ENCODE data around the gene ATG9A.
A peak's percentile ranks its signal among the peaks of the same experiment; 100 is the strongest.

ATG9A gene

GRCh38 chr2:219246559-219246958 lies 17.1 kb upstream of the ATG9A start:
- Histone ChIP-seq H3K27ac (ENCODE audit: low read depth, low read length) (no peak overlapping the region), H3K4me3 (ENCODE audit: low read length) (peak overlapping the region; percentile 84), H3K27me3 (ENCODE audit: control insufficient read depth, low read length) (no peaks in the 10 kb centered on the region), H3K9me3 (ENCODE audit: control insufficient read depth, insufficient read depth, low read length) (no peaks in the 10 kb centered on the region), H4K20me1 (ENCODE audit: control insufficient read depth, insufficient read depth, low read depth, low read length) (no peaks in the 10 kb centered on the region), H3K36me3 (ENCODE audit: control insufficient read depth, low read length) (peaks cover 53% of the 10 kb centered on the region), H3K79me2 (ENCODE audit: control insufficient read depth, low read length) (peaks cover 54% of the 10 kb centered on the region), H3F3A (ENCODE audit: control insufficient read depth, insufficient read depth) (peaks cover 19% of the 10 kb centered on the region), H3K4me1 (ENCODE audit: control insufficient read depth, low read length) (peaks cover 66% of the 10 kb centered on the region), H3K9me2 (replicated peaks; ENCODE audit: control insufficient read depth, low read length) (no peaks in the 10 kb centered on the region), H3K4me2 (ENCODE audit: low read length) (peak overlapping the region; percentile 97)
- no peak for TF ChIP-seq CTCF (IDR thresholded peaks at IDR 0.05; ENCODE audit: low read depth, low read length, poor library complexity, severe bottlenecking)
- no peak for TF ChIP-seq EZH2phosphoT487 (IDR thresholded peaks at IDR 0.05; ENCODE audit: borderline replicate concordance, low read length)

DNA sequence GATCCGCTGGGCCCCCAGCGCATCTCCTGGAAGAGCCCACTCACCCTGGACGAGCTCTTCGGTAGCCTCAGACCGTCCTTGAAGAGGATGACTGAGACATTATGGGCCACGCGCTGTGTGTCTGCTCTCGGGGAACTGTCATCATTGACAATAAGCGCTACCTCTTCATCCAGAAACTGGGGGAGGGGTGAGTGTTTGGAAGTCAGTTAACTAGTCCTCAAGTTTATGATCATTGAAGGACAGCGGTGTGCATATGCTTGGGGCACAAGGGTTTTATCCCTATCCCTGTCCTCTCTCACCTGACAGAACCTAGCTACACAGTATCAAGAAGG lies 16.4 kb upstream of the ATG9A start:
- H3K27ac ChIP-seq (ENCODE audit: low read depth, low read length): peak overlapping the region; percentile 47
- TF ChIP-seq CTCF (IDR thresholded peaks at IDR 0.05; ENCODE audit: low read depth, low read length, poor library complexity, severe bottlenecking) (no peak), EZH2phosphoT487 (IDR thresholded peaks at IDR 0.05; ENCODE audit: borderline replicate concordance, low read length) (no peak)
- H3K4me2 ChIP-seq (ENCODE audit: low read length): peak overlapping the region; percentile 97
- no peaks in the 10 kb centered on the region for H4K20me1 ChIP-seq (ENCODE audit: control insufficient read depth, insufficient read depth, low read depth, low read length)
- peaks cover 47% of the 10 kb centered on the region for H3K36me3 ChIP-seq (ENCODE audit: control insufficient read depth, low read length)
- no peaks in the 10 kb centered on the region for H3K27me3 ChIP-seq (ENCODE audit: control insufficient read depth, low read length)
- H3K79me2 ChIP-seq (ENCODE audit: control insufficient read depth, low read length): peaks cover 48% of the 10 kb centered on the region
- H3K4me1 ChIP-seq (ENCODE audit: control insufficient read depth, low read length): peaks cover 59% of the 10 kb centered on the region
- H3K9me3 ChIP-seq (ENCODE audit: control insufficient read depth, insufficient read depth, low read length): no peaks in the 10 kb centered on the region
- H3F3A ChIP-seq (ENCODE audit: control insufficient read depth, insufficient read depth): peaks cover 22% of the 10 kb centered on the region
- no peaks in the 10 kb centered on the region for H3K9me2 ChIP-seq (replicated peaks; ENCODE audit: control insufficient read depth, low read length)
- H3K4me3 ChIP-seq (ENCODE audit: low read length): peak overlapping the region; percentile 84

- Histone ChIP-seq H4K20me1 (ENCODE audit: control insufficient read depth, insufficient read depth, low read depth, low read length) (no peaks in the 10 kb centered on the region), H3K27ac (ENCODE audit: low read depth, low read length) (peak within 1 kb of the TSS; percentile 47), H3K4me1 (ENCODE audit: control insufficient read depth, low read length) (peaks cover 54% of the 10 kb centered on the region), H3K4me3 (ENCODE audit: low read length) (peak within 1 kb of the TSS; percentile 84), H3K4me2 (ENCODE audit: low read length) (peak within 1 kb of the TSS; percentile 97), H3K27me3 (ENCODE audit: control insufficient read depth, low read length) (no peaks in the 10 kb centered on the region), H3K36me3 (ENCODE audit: control insufficient read depth, low read length) (peaks cover 42% of the 10 kb centered on the region), H3K9me2 (replicated peaks; ENCODE audit: control insufficient read depth, low read length) (no peaks in the 10 kb centered on the region), H3K9me3 (ENCODE audit: control insufficient read depth, insufficient read depth, low read length) (no peaks in the 10 kb centered on the region), H3K79me2 (ENCODE audit: control insufficient read depth, low read length) (peaks cover 44% of the 10 kb centered on the region), H3F3A (ENCODE audit: control insufficient read depth, insufficient read depth) (peaks cover 19% of the 10 kb centered on the region)
- TF ChIP-seq CTCF (IDR thresholded peaks at IDR 0.05; ENCODE audit: low read depth, low read length, poor library complexity, severe bottlenecking): no peak
- no peak for TF ChIP-seq EZH2phosphoT487 (IDR thresholded peaks at IDR 0.05; ENCODE audit: borderline replicate concordance, low read length)
Measured at GRCh38 chr2:219245148-219245898, 15.9 kb upstream of the ATG9A start, which contains the start of the genes GLB1L and STK16. GLB1L (minus strand) TSS chr2:219245444; CDS start chr2:219243573, 1,871 bp downstream. STK16 (plus strand) TSS chr2:219245479; CDS start chr2:219246000, 521 bp downstream.
